HepG2 (cell line): ENCODE results near the gene LUZP2. TPM values are rescaled to one million over a fixed set of nuclear protein-coding genes. Genes with fewer than 3 reads are reported as not detected.

Experiments used
- ATAC-seq: fragments of 200-7000 bp; cut with Tn5 transposase; 3 replicates; pipeline ENCODE4 v1.9.1; 2020; ENCODE audit warnings: mild to moderate bottlenecking, moderate library complexity
- BruUV-seq: library from RNA; stranded (reverse); fragments of 400-500 nt; replicated peaks from 2 replicates; lab custom pipeline; 2021; lab: Mats Ljungman, UMichigan
- CTCF ChIA-PET: fragments of 300-600 bp; formaldehyde crosslinking; extraction: SDS; loops from one replicate; lab custom pipeline; 2021; ENCODE audit warnings: low total read pairs, inconsistent platforms, low intra/inter-chr PET ratio; lab: Yijun Ruan, JAX
- POLR2A ChIA-PET: fragments of 350-600 bp; sonication (Branson Sonifier 250); formaldehyde crosslinking; loops from one replicate; lab custom pipeline; 2020; ENCODE audit warnings: antibody characterized with exemption, inconsistent platforms; lab: Yijun Ruan, JAX
- DNase-seq: peaks from one replicate; pipeline ENCODE4 v3.0.0-alpha.2; 2015; ENCODE audit warnings: low spot score
- FAIRE-seq: peaks from 3 replicates; lab custom pipeline; 2011; peaks lifted over from hg19 to GRCh38; lab: Jason Lieb, UNC
- H2AFZ ChIP-seq: one replicate; pipeline ENCODE4 v1.6.1; 2011; ENCODE audit warnings: low read length, inconsistent platforms
- H3K27ac ChIP-seq: fragments of 300-600 bp; 3 replicates; pipeline ENCODE4 v1.8.0; 2011; ENCODE audit warnings: mixed run types, mild to moderate bottlenecking, mixed read lengths, low read length, inconsistent platforms; ENCODE audit not compliant: insufficient read depth; ENCODE audit errors: extremely low read length
- H3K27me3 ChIP-seq, 2 experiments: fragments of 200-600 bp in 1 of 2; 2 replicates in 1 of 2; 3 replicates in 1 of 2; pipeline versions ENCODE4 v1.6.0 to v1.8.0; 2011; ENCODE audit warnings: low read length in 2 of 2, mild to moderate bottlenecking in 2 of 2, moderate library complexity in 2 of 2, inconsistent platforms in 1 of 2; ENCODE audit not compliant: insufficient read depth in 2 of 2, control insufficient read depth in 1 of 2
- H3K36me3 ChIP-seq, 2 experiments: fragments of 200-600 bp in 1 of 2; replicated peaks in 1 of 2; 2 replicates in 1 of 2; 3 replicates in 1 of 2; pipeline versions ENCODE4 v1.5.1 to v1.8.0; 2011; ENCODE audit warnings: low read length in 2 of 2, inconsistent platforms in 1 of 2; ENCODE audit not compliant: insufficient read depth in 2 of 2, control insufficient read depth in 1 of 2
- H3K4me1 ChIP-seq: 2 replicates; pipeline ENCODE4 v1.5.1; 2012; ENCODE audit warnings: low read length, inconsistent platforms; ENCODE audit not compliant: insufficient read depth
- H3K4me2 ChIP-seq: 2 replicates; pipeline ENCODE4 v1.6.0; 2011; ENCODE audit warnings: low read depth, low read length, inconsistent platforms
- H3K4me3 ChIP-seq, 3 experiments: fragments of 200-600 bp in 1 of 3; sonication (generic), shearing (Covaris generic) in 1 of 3; replicated peaks in 1 of 3; 2 replicates each; pipeline ENCODE4 v1.5.1; 2011 to 2016; ENCODE audit warnings: low read length in 3 of 3, inconsistent platforms in 2 of 3, low read depth in 2 of 3, mild to moderate bottlenecking in 2 of 3, control low read depth in 1 of 3, mixed read lengths in 1 of 3; ENCODE audit not compliant: insufficient read depth in 1 of 3
- H3K79me2 ChIP-seq: one replicate; pipeline ENCODE4 v1.6.1; 2011; ENCODE audit warnings: low read length, inconsistent platforms; ENCODE audit not compliant: insufficient read depth
- H3K9ac ChIP-seq: 2 replicates; pipeline ENCODE4 v1.6.0; 2011; ENCODE audit warnings: mild to moderate bottlenecking, low read depth, low read length, inconsistent platforms; ENCODE audit not compliant: insufficient read depth
- H3K9me3 ChIP-seq: 2 replicates; pipeline ENCODE4 v1.5.1; 2012; ENCODE audit warnings: mild to moderate bottlenecking, low read length
- H4K20me1 ChIP-seq: 2 replicates; pipeline ENCODE4 v1.6.0; 2011; ENCODE audit warnings: inconsistent platforms, mild to moderate bottlenecking, low read length, moderate library complexity; ENCODE audit not compliant: insufficient read depth
- HNRNPH1 ChIP-seq: fragments of 200-400 bp; formaldehyde crosslinking; optimal IDR thresholded peaks from 2 replicates; pipeline ENCODE3; 2017; ENCODE audit warnings: mild to moderate bottlenecking, low read depth, low read length
- NFE2 ChIP-seq: sonication (generic); formaldehyde crosslinking; IDR thresholded peaks from 2 replicates; pipeline ENCODE4 v1.4.0; 2020; ENCODE audit warnings: missing genetic modification reagents
- NR2F1 ChIP-seq, 2 experiments: fragments of 450-650 bp in 1 of 2; formaldehyde crosslinking in 1 of 2; IDR thresholded peaks; 2 replicates each; pipeline versions ENCODE4 v1.5.0 to v1.6.1; 2016 to 2020; ENCODE audit warnings: mild to moderate bottlenecking in 1 of 2, missing compliant biosample characterization in 1 of 2, missing genetic modification reagents in 1 of 2, moderate library complexity in 1 of 2
- PITX1 ChIP-seq: sonication (generic); formaldehyde crosslinking; IDR thresholded peaks from 2 replicates; pipeline ENCODE4 v1.5.1; 2020; ENCODE audit warnings: mild to moderate bottlenecking, missing genetic modification reagents
- THAP11 ChIP-seq: IDR thresholded peaks from 2 replicates; pipeline ENCODE4 v1.6.1; 2016; ENCODE audit warnings: missing biosample characterization, missing genetic modification reagents
- ZNF3 ChIP-seq: IDR thresholded peaks from 2 replicates; pipeline ENCODE4 v1.7.0; 2017; ENCODE audit warnings: inconsistent platforms
- in situ Hi-C: cut with HindIII; loops from 2 replicates; pipeline ENCODE4 v1.10.0; 2017; ENCODE audit warnings: low pct_unique_long_range_greater_than_20kb; ENCODE audit not compliant: extremely low pct_ligation_motif_present
- intact Hi-C: fragments of 100-400 bp; cut with micrococcal nuclease; formaldehyde crosslinking; loops from one replicate; pipeline ENCODE4 v1.10.0; 2022; ENCODE audit not compliant: unreplicated experiment
- polyA plus RNA-seq, 8 experiments: library from polyadenylated mRNA; depleted of rRNA in 3 of 8; stranded (reverse) in 7 of 8; unstranded in 1 of 8; fragments of >200 nt; fragmentation: Illumina TruSeq in 4 of 8; extraction: Trizol in 4 of 8; gene quantifications; 2 replicates each; pipeline versions ENCODE4 v1.2.1 to v1.2.3, GENCODE V29; 2011 to 2016; ENCODE audit warnings: low read depth in 4 of 8, missing spikeins in 1 of 8, mixed read lengths in 1 of 8; ENCODE audit not compliant: insufficient read depth in 1 of 8
- total RNA-seq, 5 experiments: library from RNA; depleted of rRNA; stranded (reverse); fragments of >200 nt; fragmentation: Illumina TruSeq; extraction: Trizol; gene quantifications; 2 replicates each; pipeline ENCODE4 v1.2.3, GENCODE V29; 2016; ENCODE audit warnings: low read depth in 1 of 5
- TF ChIP-seq, protein P1 (sequence below): sonication (generic); formaldehyde crosslinking; IDR thresholded peaks from 2 replicates; pipeline ENCODE4 v1.8.0; 2022; ENCODE audit warnings: missing genetic modification reagents, mild to moderate bottlenecking, moderate library complexity, borderline replicate concordance
- TF ChIP-seq, protein P2 (sequence below): sonication (generic); formaldehyde crosslinking; IDR thresholded peaks from 2 replicates; pipeline ENCODE4 v1.5.1; 2020; ENCODE audit warnings: missing genetic modification reagents, mild to moderate bottlenecking, borderline replicate concordance

Gene LUZP2
- total and polyA plus RNA-seq, 2 of the 13 experiments (the other 11 are each of a cell fraction or from before 2014, with no cell fraction given) = not detected

DNA sequence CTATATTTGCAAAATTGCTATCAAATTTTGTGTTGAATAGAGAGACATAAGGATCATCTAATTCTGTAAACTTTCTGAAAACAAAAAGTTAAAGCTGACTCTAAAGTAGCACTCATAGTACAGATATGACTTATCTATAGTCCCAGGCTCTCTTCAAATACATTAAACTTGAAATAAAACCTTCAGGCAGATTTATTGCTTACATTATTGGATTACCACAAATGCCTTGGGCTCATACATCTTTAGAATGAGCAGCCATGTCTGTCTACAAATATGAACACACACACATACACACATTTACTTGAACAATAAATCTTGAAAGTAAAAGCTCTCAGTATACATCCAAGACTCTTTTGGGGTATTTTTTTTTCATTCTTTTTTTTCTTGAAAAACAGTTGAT, 207.9 kb downstream of the LUZP2 start:
- H3K79me2 ChIP-seq = no peaks in the 10 kb centered on the region
- H3K9me3 ChIP-seq = no peaks in the 10 kb centered on the region
- H3K36me3 ChIP-seq = no peaks in the 10 kb centered on the region
- no peak overlapping the region for H2AFZ ChIP-seq
- BruUV-seq = no TSS peak
- no peaks in the 10 kb centered on the region for H3K27me3 ChIP-seq
- in situ Hi-C loops = no loop called here
- ATAC-seq (no peak), FAIRE-seq (no peak), DNase-seq (no peak)
- no peak overlapping the region for H3K4me2 ChIP-seq
- no peaks in the 10 kb centered on the region for H3K4me1 ChIP-seq
- no peaks in the 10 kb centered on the region for H4K20me1 ChIP-seq
- TF ChIP-seq ZNF3 (CRISPR knock-in tag) (no peak), NR2F1 (CRISPR knock-in tag; IDR thresholded peaks at IDR 0.05) (no peak), THAP11 (CRISPR knock-in tag) (no peak), HNRNPH1 (no peak), NFE2 (CRISPR knock-in tag) (no peak), PITX1 (no peak)
- TF ChIP-seq, protein P1, sequence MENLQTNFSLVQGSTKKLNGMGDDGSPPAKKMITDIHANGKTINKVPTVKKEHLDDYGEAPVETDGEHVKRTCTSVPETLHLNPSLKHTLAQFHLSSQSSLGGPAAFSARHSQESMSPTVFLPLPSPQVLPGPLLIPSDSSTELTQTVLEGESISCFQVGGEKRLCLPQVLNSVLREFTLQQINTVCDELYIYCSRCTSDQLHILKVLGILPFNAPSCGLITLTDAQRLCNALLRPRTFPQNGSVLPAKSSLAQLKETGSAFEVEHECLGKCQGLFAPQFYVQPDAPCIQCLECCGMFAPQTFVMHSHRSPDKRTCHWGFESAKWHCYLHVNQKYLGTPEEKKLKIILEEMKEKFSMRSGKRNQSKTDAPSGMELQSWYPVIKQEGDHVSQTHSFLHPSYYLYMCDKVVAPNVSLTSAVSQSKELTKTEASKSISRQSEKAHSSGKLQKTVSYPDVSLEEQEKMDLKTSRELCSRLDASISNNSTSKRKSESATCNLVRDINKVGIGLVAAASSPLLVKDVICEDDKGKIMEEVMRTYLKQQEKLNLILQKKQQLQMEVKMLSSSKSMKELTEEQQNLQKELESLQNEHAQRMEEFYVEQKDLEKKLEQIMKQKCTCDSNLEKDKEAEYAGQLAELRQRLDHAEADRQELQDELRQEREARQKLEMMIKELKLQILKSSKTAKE (CRISPR knock-in tag) = no peak
- TF ChIP-seq, protein P2, sequence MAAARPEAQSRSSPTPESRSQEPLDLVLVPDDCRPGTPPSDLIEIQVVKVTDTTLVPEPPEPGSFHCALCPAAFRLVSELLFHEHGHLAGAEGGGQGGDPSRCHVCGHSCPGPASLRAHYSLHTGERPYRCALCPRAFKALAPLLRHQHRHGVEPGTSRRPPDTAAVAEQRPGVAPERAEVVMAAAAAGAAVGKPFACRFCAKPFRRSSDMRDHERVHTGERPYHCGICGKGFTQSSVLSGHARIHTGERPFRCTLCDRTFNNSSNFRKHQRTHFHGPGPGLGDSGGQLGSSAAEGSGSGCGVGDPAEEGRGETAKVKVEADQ (CRISPR knock-in tag) = no peak
- TF ChIP-seq, all 625 proteins: peak for 0
- H3K27ac ChIP-seq = no peak overlapping the region
- ChIA-PET POLR2A (no interaction called here), CTCF (no interaction called here)
- no peak overlapping the region for H3K9ac ChIP-seq
- intact Hi-C loops = no loop called here
- H3K4me3 ChIP-seq = no peak overlapping the region
